Gastroesophageal sphincter (tissue), 3 donors: Measurements from ENCODE around the gene PDLIM5.

ENCODE experiments used
- CTCF ChIP-seq, 4 experiments: fragments of 200-600 bp in 2 of 4; fragments of 450-650 bp in 2 of 4; sonication (generic) in 1 of 4; IDR thresholded peaks; one replicate each; pipeline ENCODE4 v1.5.1; 2017 to 2019; ENCODE audit warnings: antibody characterized with exemption in 4 of 4, mild to moderate bottlenecking in 2 of 4, moderate library complexity in 2 of 4
- POLR2AphosphoS5 ChIP-seq: sonication (generic); formaldehyde crosslinking; IDR thresholded peaks from one replicate; pipeline ENCODE4 v1.6.1; 2017; ENCODE audit warnings: antibody characterized with exemption

- TF ChIP-seq POLR2AphosphoS5: no peak
- no peak for TF ChIP-seq CTCF (IDR thresholded peaks at IDR 0.05)
Observed at GRCh38 chr4:94640151-94640550, 188.4 kb downstream of the PDLIM5 start.
